HG03342 (cell line): ENCODE results near the gene UBR2.
"Not testable (repeated sequence)": the region's sequence is repeated elsewhere in the genome, so short reads cannot be mapped to it uniquely, and the experiment has no call there.

ENCODE experiments used
- ATAC-seq: cut with Tn5 transposase; IDR thresholded peaks from one replicate; pipeline ENCODE4 v1.9.1; 2021; ENCODE audit warnings: mild to moderate bottlenecking, moderate library complexity; ENCODE audit not compliant: unreplicated experiment

Gene UBR2

GRCh38 chr6:42690151-42690702, 126.4 kb downstream of the UBR2 start:
- no peak for ATAC-seq

GRCh38 chr6:42690872-42691271, 127.0 kb downstream of the UBR2 start:
- no peak for ATAC-seq

- no peak for ATAC-seq
These were observed 128.5 kb downstream of the UBR2 start for GRCh38 chr6:42692137-42692911.

- ATAC-seq = no peak
These were observed 130.0 kb downstream of the UBR2 start for GRCh38 chr6:42693725-42694323.

- ATAC-seq = no peak
These were observed 130.8 kb downstream of the UBR2 start for GRCh38 chr6:42694586-42694985.

GRCh38 chr6:42696526-42697267, 132.9 kb downstream of the UBR2 start:
- no peak for ATAC-seq

- ATAC-seq = no peak
These were observed 133.4 kb downstream of the UBR2 start for GRCh38 chr6:42697268-42697655.

- no peak for ATAC-seq
These were observed 134.4 kb downstream of the UBR2 start for GRCh38 chr6:42698217-42698616.

- ATAC-seq = no peak
These were observed 138.4 kb downstream of the UBR2 start for GRCh38 chr6:42702200-42702599.

GRCh38 chr6:42702786-42703185, 139.0 kb downstream of the UBR2 start:
- not testable (repeated sequence) for ATAC-seq

- ATAC-seq = no peak
These were observed 140.6 kb downstream of the UBR2 start for GRCh38 chr6:42704251-42704936.

- no peak for ATAC-seq
These were observed 141.1 kb downstream of the UBR2 start for GRCh38 chr6:42704937-42705374.

GRCh38 chr6:42707595-42707994, 143.8 kb downstream of the UBR2 start:
- no peak for ATAC-seq

- no peak for ATAC-seq
These were observed 144.3 kb downstream of the UBR2 start for GRCh38 chr6:42708096-42708495.

GRCh38 chr6:42709871-42710270, 146.0 kb downstream of the UBR2 start:
- ATAC-seq = no peak

GRCh38 chr6:42710316-42710715, 146.5 kb downstream of the UBR2 start:
- no peak for ATAC-seq

GRCh38 chr6:42711930-42712329, 148.1 kb downstream of the UBR2 start:
- ATAC-seq = no peak

GRCh38 chr6:42714098-42714761, 150.4 kb downstream of the UBR2 start:
- ATAC-seq = no peak

GRCh38 chr6:42715871-42716270, 152.0 kb downstream of the UBR2 start:
- ATAC-seq = no peak

GRCh38 chr6:42720739-42721138, 156.9 kb downstream of the UBR2 start:
- no peak for ATAC-seq
